COLO829 (cell line): ENCODE data around the gene CERS6.

ENCODE experiments used
- DNase-seq: peaks from one replicate; pipeline ENCODE4 v3.0.0; 2012; ENCODE audit warnings: low spot score

Gene CERS6

GRCh38 chr2:168801961-168802858 lies 346.1 kb downstream of the CERS6 start, which contains the start of gene NOSTRIN:
Gene NOSTRIN (plus strand): TSS chr2:168802637. CDS start chr2:168802647, 10 bp downstream.
- DNase-seq: no peak

- DNase-seq: no peak
Observed at GRCh38 chr2:168802859-168803725, 347.0 kb downstream of the CERS6 start.

DNA sequence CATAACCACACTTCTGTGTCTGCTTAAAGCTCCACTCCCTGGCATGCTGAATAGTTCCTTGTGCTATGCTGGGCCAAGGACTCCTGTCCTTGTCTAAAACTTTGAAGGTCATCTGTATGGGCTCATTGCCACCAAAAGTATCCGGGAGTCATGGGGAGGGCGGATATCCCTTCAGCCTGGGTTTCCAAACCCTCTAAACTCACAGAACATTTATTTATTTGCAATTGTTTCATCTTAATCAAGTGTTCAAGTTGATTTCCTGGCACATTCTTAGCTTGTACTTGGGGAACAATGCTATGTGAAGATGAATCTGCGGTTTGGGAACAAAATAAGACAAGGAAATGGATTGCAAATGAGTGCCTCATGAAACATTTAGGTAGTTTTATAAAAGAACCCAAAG lies 348.1 kb downstream of the CERS6 start:
- DNase-seq: no peak

- DNase-seq: no peak
Observed at GRCh38 chr2:168805615-168806014, 349.5 kb downstream of the CERS6 start.

- no peak for DNase-seq
Observed at GRCh38 chr2:168809537-168809936, 353.5 kb downstream of the CERS6 start.

DNA sequence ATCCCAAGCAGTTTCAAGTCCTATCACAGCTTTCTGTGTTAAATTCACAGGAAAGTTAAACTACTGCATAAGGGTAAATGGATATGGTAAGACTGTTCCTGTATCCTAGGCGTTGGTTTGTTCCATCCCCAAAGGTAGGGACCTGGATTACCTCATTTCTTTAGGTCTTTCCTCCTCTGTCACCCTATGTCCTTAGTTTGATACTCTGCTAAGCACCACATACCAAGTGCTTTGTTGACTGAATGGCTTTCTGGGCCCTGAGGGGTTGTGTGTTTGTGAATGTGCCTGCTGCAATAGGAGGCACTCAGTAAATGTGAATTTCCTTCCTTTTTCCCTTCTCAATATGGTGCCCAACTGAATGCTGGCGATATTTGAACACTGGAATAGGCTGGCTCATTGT lies 354.2 kb downstream of the CERS6 start:
- DNase-seq: no peak

DNA sequence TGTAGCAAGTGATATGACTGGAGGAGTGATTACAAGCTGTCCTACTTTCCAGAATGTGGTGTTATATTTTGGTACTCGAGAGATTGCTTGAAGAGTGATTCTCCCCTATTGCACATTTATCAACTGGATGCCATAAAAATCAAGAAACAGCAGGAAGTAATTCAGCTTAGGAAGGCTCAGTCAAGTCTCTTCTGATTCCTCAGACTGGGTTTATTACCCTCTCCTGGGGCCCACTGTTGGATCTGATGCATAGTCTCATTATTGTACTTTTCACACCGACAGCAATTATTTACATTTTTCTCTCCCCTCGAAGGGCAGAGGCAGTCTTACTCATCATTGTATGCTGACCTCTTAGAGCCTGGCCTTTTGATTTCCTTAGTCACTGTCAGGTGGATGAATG lies 355.6 kb downstream of the CERS6 start:
- no peak for DNase-seq

GRCh38 chr2:168814046-168814445 lies 358.0 kb downstream of the CERS6 start:
- DNase-seq: no peak

DNA sequence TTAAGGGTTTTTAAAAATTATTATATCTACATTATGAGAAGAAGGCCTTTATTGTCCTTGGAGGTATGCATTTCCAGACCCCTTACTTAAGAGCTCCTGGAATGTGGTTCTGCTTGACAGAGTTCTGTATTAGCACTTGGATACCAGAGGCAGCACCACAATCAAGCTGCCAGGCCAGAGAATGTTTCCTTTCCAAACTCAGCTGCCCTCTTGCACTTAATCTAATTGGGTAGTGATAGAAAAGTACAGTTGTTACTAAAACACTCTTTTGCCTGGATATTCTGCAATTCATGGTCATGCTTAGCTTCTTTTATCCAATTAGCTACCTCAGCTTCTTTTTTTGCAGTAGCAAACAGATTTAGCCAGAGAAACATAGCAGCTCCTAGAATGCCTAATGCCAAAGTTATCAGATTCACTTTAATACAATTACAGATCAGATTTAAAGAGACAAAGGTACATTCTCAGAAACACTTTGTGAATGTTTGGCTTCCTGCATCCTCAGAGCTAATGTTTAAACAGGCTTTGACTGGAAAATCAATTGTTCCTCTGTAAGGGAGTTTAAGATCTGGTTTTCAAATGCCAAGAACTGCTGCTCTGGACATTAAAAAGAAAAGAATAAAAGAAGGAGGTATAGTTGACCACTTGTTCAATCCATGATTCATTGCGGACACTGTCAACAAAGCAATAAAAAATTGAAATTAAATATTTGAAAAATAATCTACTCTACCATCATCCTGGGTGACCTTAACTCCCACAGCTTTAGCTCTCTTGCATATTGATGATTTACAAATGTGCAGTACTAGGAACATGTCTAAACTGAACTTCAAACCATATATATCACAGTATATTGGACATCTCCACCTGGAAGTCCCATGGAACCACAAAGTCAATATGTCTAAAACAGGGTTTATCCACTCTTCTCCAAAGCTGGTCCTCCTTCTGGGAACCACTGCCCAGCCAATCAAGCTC lies 359.2 kb downstream of the CERS6 start:
- DNase-seq: no peak

GRCh38 chr2:168816369-168816768 lies 360.3 kb downstream of the CERS6 start:
- no peak for DNase-seq

GRCh38 chr2:168819050-168819715 lies 363.1 kb downstream of the CERS6 start:
- no peak for DNase-seq

- no peak for DNase-seq
Observed at GRCh38 chr2:168819829-168820489, 363.9 kb downstream of the CERS6 start.

GRCh38 chr2:168821577-168821976 lies 365.5 kb downstream of the CERS6 start:
- DNase-seq: no peak

GRCh38 chr2:168821992-168822391 lies 365.9 kb downstream of the CERS6 start:
- DNase-seq: no peak
